ENCODE results near the gene PRR9.
A peak's percentile ranks its signal among the peaks of the same experiment; 100 is the strongest.
"Not testable (repeated sequence)": the region's sequence is repeated elsewhere in the genome, so short reads cannot be mapped to it uniquely, and the experiment has no call there.

PRR9 gene

DNA sequence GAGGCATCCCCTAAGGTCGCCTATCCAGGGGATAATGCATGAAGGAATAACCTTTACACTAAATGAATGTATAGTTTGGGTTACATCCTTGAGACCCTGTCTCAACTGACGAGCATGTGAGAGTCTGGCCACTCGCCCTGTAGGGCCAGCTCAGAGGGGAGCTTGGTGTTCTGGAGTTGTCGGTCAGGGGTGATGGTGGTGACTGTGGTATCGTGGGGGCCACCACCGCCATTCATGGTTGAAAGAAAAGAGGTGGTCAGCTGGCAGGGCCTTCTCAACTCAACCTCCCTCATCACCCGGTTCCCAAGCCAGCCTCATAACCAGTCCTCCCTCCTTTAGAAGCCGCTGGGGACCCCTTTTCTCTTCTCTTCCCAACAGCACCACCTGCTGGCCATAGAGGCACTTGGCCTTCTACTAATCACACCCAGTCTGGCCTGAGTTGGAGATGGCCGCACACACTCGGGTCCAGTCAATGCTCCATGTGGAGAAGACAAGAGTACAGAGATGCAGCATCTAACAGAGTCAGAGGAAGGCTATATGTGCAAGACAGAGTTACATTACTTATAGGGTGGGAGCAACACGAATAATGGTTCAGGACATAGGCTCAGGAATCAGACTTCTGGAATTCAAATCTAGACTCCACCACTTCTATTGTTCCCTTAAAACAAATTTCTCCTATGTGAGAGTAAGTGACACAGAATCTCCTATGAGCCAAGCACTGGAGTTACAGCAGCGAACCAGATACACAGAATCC lies 11.9 kb downstream of the PRR9 start:
- not testable (repeated sequence) for DNase-seq (ENCODE audit: low spot score)

DNA sequence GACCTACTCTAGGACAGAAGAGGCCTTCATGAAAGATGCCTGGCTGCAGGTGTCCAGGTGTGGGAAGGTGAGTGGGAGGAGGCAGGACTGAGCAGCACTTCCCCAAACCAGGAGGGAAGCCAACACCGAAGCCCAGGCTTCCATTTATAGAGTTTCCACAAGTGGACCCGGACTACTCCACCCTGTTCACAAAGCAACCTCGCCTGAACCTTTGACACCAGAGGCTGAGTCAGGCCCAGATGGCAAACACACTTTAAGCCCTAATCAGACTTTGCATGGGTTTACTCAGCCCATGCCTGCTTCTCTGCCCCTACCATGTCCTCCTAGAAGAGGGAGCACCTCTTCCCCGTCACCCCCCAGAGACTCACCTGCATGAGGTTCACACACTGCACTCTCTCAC lies 14.0 kb downstream of the PRR9 start:
- no peak for DNase-seq (ENCODE audit: low spot score)

DNA sequence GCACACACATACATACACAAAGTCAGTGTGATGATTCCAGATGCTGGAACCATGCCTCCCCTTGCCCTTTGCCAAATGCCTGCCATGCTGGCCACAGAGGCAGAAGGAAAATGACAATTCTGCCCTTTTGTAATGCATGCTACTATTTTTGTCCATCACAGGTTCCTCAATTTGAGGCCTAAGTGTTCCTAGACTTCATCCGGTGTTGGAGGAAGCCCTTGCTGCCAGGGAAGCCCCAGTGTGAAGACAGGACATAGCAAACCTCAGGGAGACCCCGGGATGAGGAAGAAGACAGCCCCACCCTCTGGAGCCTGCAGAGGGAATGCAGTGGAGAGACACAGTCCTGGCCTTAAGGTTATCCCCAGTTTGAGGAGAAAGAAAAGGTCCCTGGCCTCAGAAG lies 14.4 kb downstream of the PRR9 start:
- no peak for DNase-seq (ENCODE audit: low spot score)

GRCh38 chr1:153232553-153232952 lies 15.2 kb downstream of the PRR9 start:
- no peak for DNase-seq (ENCODE audit: low spot score)

GRCh38 chr1:153233448-153233847 lies 16.1 kb downstream of the PRR9 start:
- no peak for DNase-seq (ENCODE audit: low spot score)

DNA sequence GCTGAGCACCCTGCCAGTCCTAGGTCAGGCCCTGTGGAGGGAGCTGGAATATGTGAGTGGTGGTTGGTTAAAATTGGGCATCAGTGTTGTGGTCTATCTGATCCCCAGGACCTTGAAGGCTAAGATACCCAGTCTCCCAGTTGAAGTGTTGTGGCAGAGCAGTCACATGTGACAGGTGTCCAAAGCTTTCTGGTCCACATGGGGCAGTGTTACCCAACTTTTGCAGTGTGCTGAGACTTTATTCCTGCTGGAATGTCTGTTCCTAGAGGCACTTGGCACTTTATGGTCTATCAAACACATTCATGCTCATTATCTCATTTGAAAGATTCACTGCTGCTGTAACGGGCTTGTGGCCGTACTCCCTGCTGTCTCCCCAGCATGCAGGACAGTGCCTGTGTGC lies 21.1 kb downstream of the PRR9 start:
- no peak for DNase-seq (ENCODE audit: low spot score)

DNA sequence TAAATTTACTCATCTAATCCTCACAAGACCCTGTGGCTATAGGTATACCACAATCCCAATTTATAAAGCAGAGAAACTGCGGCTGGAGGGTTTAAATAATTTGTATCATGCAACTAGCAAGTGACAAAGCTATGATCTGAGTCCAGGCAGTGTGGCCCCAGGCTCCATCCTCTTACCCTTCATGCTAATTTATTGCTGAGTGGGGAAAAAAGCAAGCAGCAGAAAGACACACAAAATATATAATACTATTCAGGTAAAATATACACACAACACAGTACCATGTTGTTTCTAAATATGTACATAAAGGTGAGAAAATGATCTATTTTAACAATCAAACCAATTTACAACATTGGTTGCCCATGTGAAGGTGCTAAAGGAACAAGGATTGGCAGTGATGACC lies 24.8 kb downstream of the PRR9 start:
- no peak for DNase-seq (ENCODE audit: low spot score)

DNA sequence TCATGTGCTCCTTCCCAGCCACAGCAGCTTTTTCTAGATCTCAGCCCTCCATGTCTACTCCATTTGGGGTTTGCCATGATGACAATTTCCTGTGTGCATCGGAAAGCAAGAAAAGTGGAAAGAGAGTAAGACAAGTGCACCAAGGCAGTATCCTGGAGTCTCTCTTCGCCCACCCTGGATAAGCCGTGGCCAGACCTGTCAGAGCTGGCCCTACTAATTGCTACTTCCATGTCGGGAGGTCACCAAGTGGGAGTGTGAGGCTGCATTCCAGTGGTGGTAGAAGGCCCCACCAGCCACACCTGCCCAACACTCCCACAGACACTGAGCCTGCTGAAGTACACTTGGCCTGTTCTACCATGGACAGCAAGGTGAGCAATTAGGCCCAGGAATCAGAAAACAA lies 28.1 kb downstream of the PRR9 start:
- no peak for DNase-seq (ENCODE audit: low spot score)

DNA sequence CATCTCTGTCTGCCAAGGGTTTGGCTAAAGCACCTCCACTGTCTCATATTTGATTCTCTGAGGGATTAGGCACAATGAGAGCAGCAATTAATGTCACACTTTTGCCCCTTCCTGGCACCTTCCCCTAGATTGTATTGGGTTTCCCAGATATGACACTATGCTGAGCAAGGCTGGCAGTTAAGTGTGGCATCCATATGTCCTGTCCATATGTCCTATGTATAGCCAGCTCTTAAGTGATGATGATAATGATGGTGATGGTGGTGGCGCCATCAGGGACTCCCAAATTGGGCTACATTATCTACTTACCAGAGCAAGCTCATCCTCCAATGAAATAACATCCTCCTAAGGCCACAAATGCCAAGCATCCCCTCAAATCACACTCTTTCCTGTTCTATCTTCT lies 28.6 kb downstream of the PRR9 start:
- DNase-seq (ENCODE audit: low spot score), result no peak

GRCh38 chr1:153246825-153247224 lies 29.4 kb downstream of the PRR9 start:
- no peak for DNase-seq (ENCODE audit: low spot score)

DNA sequence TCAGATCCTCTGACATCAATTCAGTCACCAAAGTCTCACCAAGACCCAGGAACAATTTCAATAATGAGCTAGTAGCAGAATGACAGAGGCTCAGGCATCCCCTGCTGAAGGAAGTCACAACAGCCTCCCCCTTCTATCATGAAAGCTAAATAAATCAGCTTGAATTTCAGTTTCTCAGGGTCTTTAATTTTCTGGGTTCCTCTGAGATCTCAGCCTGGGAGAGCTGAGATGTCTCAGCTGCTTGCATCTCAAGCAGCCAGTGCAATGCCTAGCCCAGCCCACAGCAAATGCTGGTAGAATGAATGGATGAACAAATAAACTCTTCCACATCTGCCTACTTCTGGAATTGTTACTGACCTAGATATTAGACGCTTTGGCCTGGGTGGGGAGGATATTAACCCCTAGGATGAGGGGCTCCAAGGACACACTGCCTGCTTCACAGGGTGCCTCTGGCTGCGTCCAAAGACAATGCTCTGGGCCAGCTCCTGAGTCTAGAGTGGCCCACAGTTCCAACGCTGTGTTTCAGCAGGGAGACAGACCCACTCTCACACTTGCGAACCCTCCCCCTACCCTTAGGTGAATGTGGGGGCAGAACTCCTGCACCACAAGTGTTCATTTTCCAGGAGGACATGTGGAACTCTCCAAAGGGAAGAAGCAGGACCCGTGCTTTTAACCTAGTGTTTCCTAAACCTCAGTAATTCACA lies 30.9 kb downstream of the PRR9 start:
- DNase-seq (ENCODE audit: low spot score), result no peak

GRCh38 chr1:153250166-153250565 lies 32.8 kb downstream of the PRR9 start:
- no peak for DNase-seq (ENCODE audit: low spot score)

DNA sequence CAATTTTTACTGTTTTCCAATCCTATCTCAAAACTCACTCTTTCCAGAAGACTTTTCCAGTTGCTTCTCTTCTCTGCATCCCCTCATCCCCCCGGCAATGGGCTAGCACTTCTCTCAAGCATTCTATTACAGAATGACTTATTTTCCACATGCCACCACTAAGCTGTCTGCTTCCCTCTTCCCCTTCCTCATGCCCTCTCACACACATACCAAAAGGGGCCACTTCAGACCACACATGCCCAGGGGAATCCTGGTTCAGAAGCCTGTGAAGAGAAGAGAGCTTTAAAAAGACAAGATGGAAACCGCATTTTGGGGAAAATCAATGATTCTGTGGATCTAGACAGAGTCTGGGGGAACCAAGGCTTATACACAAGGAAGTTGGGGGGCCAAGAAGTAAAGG lies 33.7 kb downstream of the PRR9 start:
- DNase-seq (ENCODE audit: low spot score), result no peak

DNA sequence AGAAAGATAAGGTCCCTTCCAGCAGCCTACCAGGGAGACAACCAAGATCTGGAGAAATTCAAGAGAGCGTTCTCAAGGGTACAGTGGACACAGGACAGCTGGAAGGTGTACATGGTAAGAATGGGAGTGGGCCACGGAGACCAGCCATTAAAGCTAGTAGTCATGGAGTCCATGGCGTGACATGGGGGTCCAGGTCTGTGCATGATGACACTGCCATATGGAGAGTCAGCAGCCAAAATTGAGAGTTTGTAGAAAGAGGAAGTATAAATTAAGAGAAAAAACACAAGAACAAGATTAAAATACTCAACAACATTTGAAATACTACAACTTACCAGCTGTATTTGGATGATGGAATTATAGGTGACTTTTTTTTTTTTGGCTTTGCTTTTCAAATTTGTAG lies 34.2 kb downstream of the PRR9 start:
- no peak for DNase-seq (ENCODE audit: low spot score)

DNA sequence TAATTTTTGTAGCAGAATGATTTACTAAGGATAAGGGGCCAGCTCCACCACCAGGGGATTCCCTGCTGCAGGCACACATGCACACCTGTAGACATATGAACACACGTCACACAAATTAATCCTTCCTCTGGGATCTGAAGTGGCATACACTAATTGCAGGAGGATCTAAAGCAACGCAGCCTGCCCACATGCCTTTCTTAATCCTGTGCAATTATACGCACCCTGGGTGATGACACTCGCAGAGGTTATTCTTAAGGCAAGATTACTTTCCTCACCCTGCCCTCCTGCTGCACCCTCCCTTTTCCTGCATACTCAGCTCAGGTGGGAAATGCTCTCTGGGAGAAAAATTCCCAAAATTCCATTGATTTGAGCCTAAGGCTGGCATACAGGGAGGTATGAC lies 34.6 kb downstream of the PRR9 start:
- DNase-seq (ENCODE audit: low spot score), result no peak

DNA sequence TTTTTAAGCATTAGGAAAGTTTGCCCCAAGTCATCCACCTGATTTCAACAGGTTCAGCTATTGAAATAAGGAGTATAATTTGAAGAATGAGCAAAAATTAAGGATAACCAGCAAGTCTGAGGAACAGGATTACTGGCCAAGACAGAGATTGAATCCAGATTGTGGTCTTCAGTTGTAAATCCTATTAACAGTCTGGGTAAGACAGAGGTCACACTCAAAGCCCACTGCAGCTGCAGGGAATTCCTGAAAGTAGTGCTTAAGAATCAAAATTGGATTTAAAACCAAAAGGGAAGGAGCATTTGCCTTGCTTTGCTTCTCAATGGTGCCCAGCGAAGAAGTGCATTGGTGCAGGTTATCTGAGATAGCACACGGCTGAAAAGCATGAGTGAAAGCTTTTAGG lies 35.7 kb downstream of the PRR9 start:
- DNase-seq (ENCODE audit: low spot score), result no peak

- DNase-seq (ENCODE audit: low spot score), result no peak
Measured at GRCh38 chr1:153253693-153254092, 36.3 kb downstream of the PRR9 start.

DNA sequence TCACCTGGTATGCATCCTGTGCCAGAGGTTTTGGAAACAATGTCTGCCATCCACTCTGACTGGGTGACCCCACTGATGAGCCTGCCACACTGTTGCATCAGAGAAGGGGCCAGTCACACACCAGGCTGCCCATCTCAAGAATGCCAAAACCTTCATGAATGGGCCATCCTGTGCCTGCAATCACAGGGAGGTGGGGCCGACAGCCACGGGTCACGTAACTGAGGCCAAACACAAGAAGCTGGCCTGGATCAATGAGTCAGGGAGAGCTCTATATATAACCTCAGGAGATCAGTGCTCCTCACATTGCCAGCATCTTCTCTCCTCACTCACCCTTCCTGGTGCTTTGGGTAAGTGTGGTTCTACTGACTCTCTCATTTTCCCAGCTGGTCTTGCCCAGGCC lies 42.0 kb downstream of the PRR9 start, which contains the start of gene LORICRIN:
LORICRIN (plus strand) TSS at position 301 of the 400 bp plus-strand sequence. CDS start 1,263 bp downstream, outside the sequence.
- no peak for DNase-seq (ENCODE audit: low spot score)

GRCh38 chr1:153260585-153261280 lies 43.3 kb downstream of the PRR9 start:
- DNase-seq (ENCODE audit: low spot score), result no peak

DNA sequence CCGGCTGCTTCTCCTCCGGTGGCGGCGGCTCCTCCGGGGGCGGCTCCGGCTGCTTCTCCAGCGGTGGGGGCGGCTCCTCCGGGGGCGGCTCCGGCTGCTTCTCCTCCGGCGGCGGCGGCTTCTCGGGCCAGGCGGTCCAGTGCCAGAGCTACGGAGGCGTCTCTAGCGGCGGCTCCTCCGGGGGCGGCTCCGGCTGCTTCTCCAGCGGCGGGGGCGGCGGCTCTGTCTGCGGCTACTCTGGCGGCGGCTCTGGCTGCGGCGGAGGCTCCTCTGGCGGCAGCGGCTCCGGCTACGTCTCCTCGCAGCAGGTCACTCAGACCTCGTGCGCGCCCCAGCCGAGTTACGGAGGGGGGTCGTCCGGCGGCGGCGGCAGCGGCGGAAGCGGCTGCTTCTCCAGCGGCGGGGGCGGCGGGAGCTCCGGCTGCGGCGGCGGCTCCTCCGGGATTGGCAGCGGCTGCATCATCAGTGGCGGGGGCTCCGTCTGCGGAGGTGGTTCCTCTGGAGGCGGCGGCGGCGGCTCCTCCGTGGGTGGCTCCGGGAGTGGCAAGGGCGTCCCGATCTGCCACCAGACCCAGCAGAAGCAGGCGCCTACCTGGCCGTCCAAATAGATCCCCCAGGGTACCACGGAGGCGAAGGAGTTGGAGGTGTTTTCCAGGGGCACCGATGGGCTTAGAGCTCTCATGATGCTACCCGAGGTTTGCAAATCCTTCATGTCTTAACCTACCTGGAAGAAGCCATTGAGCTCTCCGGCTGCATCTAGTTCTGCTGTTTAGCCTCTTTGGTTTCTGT lies 44.1 kb downstream of the PRR9 start:
- peak; percentile 24 for DNase-seq (ENCODE audit: low spot score)

DNA sequence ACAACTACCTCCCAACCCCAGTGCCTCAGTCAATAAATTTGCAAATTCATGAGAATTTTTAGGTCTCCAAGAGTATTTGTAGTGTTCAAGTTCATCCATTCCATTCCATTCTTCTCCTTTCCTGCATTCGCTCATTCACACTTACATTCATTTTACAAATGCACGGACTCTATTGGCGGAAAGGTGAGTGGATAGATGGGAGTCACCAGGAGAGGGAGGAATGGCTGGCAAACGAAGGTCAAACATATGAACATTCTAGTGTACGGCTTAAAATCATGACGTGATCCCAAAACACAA lies 44.6 kb downstream of the PRR9 start:
- no peak for DNase-seq (ENCODE audit: low spot score)

DNA sequence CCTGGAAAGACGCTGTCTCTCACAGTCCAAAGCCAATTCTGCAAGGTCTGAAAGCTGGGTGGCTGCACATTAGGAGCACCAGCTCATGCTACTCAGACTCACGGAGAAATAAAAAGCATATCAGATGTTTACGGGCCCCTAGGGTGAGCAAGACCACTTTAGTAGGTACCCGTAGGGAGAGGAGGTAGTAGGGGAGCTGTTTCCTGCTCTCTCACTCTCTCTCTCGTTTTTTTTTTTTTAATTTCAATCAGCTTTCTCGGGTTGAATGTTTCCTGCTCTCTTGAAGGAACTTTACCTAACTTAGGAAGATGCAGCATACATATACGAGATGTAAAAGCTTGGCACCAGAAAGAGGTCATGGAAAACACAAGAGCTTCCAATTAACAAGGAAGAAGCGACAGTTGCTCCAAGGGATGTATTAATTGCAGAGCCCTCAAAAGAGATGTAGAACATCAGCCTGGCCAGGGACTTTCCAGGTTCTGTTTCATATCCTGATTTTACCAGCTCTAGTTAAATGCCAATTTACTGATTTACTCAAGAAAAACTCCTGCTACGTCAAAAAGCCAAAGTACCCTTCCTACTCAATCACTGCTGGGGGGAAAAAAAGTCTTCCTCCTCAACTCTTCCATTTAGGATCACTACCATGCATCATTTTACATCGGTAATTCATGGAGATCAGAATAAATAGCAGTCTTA lies 45.2 kb downstream of the PRR9 start:
- DNase-seq (ENCODE audit: low spot score), result no peak

Data from AG08395 (cell line).